GM12892 (cell line): ENCODE data around the gene GNA15.

Experiments used
- POLR2A ChIP-seq: IDR thresholded peaks from 2 replicates; pipeline ENCODE4 v1.6.1; 2011; ENCODE audit warnings: low read depth, low read length, control low read depth
- POLR2AphosphoS5 ChIP-seq: IDR thresholded peaks from 2 replicates; pipeline ENCODE4 v1.6.1; 2011; ENCODE audit warnings: low read depth, low read length, control low read depth
- TAF1 ChIP-seq: IDR thresholded peaks from 2 replicates; pipeline ENCODE4 v1.6.1; 2011; ENCODE audit warnings: low read depth, mild to moderate bottlenecking, control low read depth, low read length, borderline replicate concordance

GRCh38 chr19:3151563-3152418 is 16.0 kb downstream of the GNA15 start:
- TF ChIP-seq TAF1 (no peak), POLR2A (no peak), POLR2AphosphoS5 (no peak)
